Left ventricle myocardium inferior (tissue), 1 donor: ENCODE data around the gene PELI2. TPM values are rescaled to one million over a fixed set of nuclear protein-coding genes. Genes with fewer than 3 reads are reported as not detected.

Experiments
- DNase-seq: peaks from one replicate; pipeline ENCODE4 v3.0.0-alpha.2; 2020
- H3K27ac ChIP-seq: fragments of 200-600 bp; replicated peaks from 2 replicates; pipeline ENCODE4 v1.8.0; 2021
- H3K27me3 ChIP-seq: fragments of 200-600 bp; 2 replicates; pipeline ENCODE4 v1.8.0; 2021; ENCODE audit warnings: low read depth
- H3K36me3 ChIP-seq: fragments of 200-600 bp; 2 replicates; pipeline ENCODE4 v1.8.0; 2021
- H3K4me1 ChIP-seq: fragments of 200-600 bp; 2 replicates; pipeline ENCODE4 v1.8.0; 2021
- H3K4me3 ChIP-seq: fragments of 200-600 bp; 2 replicates; pipeline ENCODE4 v1.8.0; 2021; ENCODE audit warnings: mild to moderate bottlenecking, moderate library complexity
- H3K9me3 ChIP-seq: fragments of 200-600 bp; replicated peaks from 2 replicates; pipeline ENCODE4 v1.8.0; 2021
- intact Hi-C: fragments of 100-400 bp; cut with micrococcal nuclease; formaldehyde crosslinking; loops from one replicate; pipeline ENCODE4 v1.11.0; 2022
- total RNA-seq: library from RNA; stranded (reverse); fragmentation: NEBNext Ultra II Directional; extraction: Animal tissue kit (Norgen Biotek cat#: 25700); gene quantifications from one replicate; pipeline ENCODE4 v1.2.1, GENCODE V29; 2021
- TF ChIP-seq, protein P1 (sequence below): fragments of 200-600 bp; IDR thresholded peaks from 2 replicates; pipeline ENCODE4 v1.8.0; 2021; ENCODE audit warnings: antibody characterized with exemption, mild to moderate bottlenecking, borderline replicate concordance
- donor health status: DM: no; HTN: yes; CAD: no; lungs with severe emphysema.

PELI2 gene
- total RNA-seq, 1 donor from 2014 or later: 2.0 TPM

DNA sequence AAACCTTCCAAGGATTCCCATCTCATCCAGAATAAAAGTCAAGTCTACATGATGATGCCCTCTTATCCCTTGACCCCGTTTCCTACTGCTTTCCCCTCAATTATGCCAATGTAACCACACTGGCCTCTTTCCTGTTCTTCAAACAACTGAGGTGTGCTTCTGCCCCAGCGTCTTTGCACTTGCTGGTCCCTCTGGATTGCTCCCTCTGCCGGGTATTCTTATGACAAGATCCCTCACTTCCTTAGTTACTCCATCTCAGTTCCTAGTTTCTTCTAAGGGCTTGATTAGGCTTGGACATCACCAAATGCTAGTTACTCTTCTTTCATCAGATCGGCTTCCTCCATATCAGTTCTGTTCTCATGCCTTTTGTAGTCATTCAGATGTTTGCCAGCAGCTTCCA, 32.7 kb upstream of the PELI2 start:
- no peaks in the 10 kb centered on the region for H3K4me1 ChIP-seq
- H3K36me3 ChIP-seq: no peaks in the 10 kb centered on the region
- DNase-seq: no peak
- intact Hi-C loops: no loop called here
- TF ChIP-seq, protein P1, sequence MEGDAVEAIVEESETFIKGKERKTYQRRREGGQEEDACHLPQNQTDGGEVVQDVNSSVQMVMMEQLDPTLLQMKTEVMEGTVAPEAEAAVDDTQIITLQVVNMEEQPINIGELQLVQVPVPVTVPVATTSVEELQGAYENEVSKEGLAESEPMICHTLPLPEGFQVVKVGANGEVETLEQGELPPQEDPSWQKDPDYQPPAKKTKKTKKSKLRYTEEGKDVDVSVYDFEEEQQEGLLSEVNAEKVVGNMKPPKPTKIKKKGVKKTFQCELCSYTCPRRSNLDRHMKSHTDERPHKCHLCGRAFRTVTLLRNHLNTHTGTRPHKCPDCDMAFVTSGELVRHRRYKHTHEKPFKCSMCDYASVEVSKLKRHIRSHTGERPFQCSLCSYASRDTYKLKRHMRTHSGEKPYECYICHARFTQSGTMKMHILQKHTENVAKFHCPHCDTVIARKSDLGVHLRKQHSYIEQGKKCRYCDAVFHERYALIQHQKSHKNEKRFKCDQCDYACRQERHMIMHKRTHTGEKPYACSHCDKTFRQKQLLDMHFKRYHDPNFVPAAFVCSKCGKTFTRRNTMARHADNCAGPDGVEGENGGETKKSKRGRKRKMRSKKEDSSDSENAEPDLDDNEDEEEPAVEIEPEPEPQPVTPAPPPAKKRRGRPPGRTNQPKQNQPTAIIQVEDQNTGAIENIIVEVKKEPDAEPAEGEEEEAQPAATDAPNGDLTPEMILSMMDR: no peak
- H3K27me3 ChIP-seq: peaks cover 52% of the 10 kb centered on the region
- H3K9me3 ChIP-seq: no peaks in the 10 kb centered on the region
- H3K4me3 ChIP-seq: no peak overlapping the region
- no peak overlapping the region for H3K27ac ChIP-seq

DNA sequence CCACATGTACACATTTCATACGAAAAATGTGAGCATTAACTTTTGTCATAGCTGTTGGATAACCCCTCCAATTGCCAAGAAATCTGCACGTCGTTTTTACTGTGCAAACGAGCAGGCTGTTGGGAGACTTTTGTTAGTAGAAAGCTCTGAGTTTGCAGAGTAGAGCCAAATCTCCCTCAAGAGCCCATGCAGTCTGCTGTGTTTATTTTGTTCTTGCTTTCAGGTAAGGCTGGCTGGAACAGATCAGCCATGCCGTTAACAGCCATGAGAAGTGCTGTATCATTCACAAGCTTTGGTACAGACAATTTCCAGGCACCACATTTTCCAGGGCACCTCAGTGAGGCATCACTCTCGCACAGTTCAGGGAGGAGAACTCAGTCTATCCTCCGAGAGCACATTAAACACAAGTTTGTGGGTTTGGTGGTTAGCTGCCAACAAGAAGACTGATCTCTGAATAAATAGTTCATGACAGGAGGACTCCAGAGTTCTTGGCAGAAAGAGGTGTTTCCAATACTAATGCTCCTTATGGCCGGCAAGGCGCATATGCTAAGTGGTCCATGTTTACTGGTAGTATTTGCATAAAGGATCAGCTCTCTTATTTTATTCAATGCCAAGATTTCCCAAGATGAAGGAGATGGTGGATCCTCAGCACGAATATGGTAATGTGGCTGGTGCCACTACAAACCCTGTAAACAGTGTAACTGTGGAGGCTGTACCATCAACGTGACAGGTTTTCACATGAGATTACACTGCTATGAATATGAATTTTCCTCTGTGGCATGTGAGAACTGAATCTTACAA, 30.3 kb upstream of the PELI2 start:
- no peak overlapping the region for H3K27ac ChIP-seq
- no peak for DNase-seq
- no peaks in the 10 kb centered on the region for H3K4me1 ChIP-seq
- H3K27me3 ChIP-seq: peaks cover 52% of the 10 kb centered on the region
- H3K9me3 ChIP-seq: no peaks in the 10 kb centered on the region
- H3K4me3 ChIP-seq: no peak overlapping the region
- TF ChIP-seq, protein P1: no peak
- H3K36me3 ChIP-seq: no peaks in the 10 kb centered on the region
- intact Hi-C loops: no loop called here

DNA sequence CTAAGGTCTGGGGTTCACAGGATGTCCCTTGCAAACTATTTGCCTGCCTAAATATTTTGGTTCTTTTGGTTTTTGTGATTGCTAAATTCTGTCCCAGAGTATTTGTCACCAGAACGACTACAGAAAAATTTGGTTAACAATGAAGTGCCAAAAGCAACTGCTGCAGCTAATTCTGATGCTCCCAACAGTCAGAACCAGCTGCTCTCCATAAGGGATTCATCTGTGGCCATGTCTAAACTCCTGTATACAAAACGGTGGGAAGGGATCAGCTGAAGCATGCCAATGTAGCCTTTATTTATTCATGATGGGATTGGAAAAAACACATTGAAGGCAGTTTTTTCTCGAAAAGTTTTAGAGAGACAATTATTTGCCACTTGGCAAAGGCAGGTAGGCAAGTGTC, 29.3 kb upstream of the PELI2 start:
- H3K27ac ChIP-seq: no peak overlapping the region
- no peak for DNase-seq
- H3K36me3 ChIP-seq: no peaks in the 10 kb centered on the region
- H3K4me3 ChIP-seq: no peak overlapping the region
- H3K27me3 ChIP-seq: peaks cover 43% of the 10 kb centered on the region
- H3K9me3 ChIP-seq: no peaks in the 10 kb centered on the region
- TF ChIP-seq, protein P1: no peak
- intact Hi-C loops: no loop called here
- no peaks in the 10 kb centered on the region for H3K4me1 ChIP-seq

DNA sequence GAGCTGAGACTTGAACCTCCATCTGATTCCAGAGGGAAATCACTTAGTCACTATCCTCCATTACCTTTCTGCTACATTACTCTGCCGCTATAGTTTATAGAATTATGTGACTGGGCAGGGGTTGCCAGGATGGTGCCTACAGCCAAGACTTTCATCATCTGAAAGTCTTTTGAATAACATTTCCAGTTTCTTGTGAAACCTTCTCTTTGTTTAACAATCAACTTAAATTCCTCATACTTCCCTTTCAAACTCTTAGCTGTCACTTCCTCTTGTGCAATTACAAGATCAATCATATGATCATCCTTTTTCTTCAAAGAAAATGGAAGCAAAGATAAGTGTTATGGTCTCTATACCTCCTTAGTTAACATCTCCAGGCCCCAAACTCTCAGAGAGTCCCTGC, 25.4 kb upstream of the PELI2 start:
- Histone ChIP-seq H3K4me1 (no peaks in the 10 kb centered on the region), H3K36me3 (no peaks in the 10 kb centered on the region), H3K9me3 (no peaks in the 10 kb centered on the region), H3K4me3 (no peak overlapping the region), H3K27me3 (peaks cover 44% of the 10 kb centered on the region), H3K27ac (no peak overlapping the region)
- DNase-seq: no peak
- TF ChIP-seq, protein P1: no peak
- intact Hi-C loops: no loop called here

DNA sequence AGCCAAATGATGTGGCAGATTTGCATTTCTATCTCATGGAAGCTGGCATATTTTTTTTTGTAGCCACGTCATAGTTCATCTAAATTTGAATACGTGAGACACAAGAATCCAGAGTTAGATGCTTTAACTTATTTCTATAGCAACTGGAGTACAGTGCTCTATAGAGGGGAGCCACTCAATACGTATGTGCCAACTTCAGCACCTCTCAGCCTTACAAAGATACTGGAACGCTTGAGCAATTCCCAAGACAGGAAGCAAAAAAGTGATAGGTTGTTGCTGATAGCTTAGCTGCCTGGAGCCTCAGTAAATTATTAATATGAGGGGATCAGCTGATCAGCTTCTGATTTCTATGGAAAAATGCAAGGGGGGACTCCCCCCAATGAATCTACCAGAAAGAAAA, 24.1 kb upstream of the PELI2 start:
- intact Hi-C loops: no loop called here
- Histone ChIP-seq H3K9me3 (no peaks in the 10 kb centered on the region), H3K27ac (no peak overlapping the region)

More for the DNA sequence above, 24.1 kb upstream of the PELI2 start:
- no peak for DNase-seq
- Histone ChIP-seq H3K4me1 (no peaks in the 10 kb centered on the region), H3K36me3 (no peaks in the 10 kb centered on the region), H3K27me3 (peaks cover 31% of the 10 kb centered on the region), H3K4me3 (no peak overlapping the region)
- TF ChIP-seq, protein P1: no peak
